Testis (tissue), 2 donors: ENCODE data around the gene KCNQ1.

Experiments
- CTCF ChIP-seq, 3 experiments: fragments of 450-650 bp in 2 of 3; fragments of 200-600 bp in 1 of 3; sonication (generic) in 1 of 3; IDR thresholded peaks; one replicate each; pipeline ENCODE4 v1.5.1; 2016 to 2019; ENCODE audit warnings: antibody characterized with exemption in 3 of 3, mild to moderate bottlenecking in 2 of 3, moderate library complexity in 1 of 3
- POLR2A ChIP-seq: fragments of 450-650 bp; IDR thresholded peaks from one replicate; pipeline ENCODE4 v1.6.1; 2017; ENCODE audit warnings: antibody characterized with exemption, mild to moderate bottlenecking, moderate library complexity

GRCh38 chr11:2776351-2777061, 331.7 kb downstream of the KCNQ1 start:
- no peak for TF ChIP-seq CTCF (IDR thresholded peaks at IDR 0.05)
- no peak for TF ChIP-seq POLR2A
